HG02884 (cell line): ENCODE data around the gene HOXC9.

Experiments
- ATAC-seq: cut with Tn5 transposase; IDR thresholded peaks from one replicate; pipeline ENCODE4 v1.9.1; 2021; ENCODE audit warnings: mild to moderate bottlenecking, moderate library complexity; ENCODE audit not compliant: unreplicated experiment

Gene HOXC9

DNA sequence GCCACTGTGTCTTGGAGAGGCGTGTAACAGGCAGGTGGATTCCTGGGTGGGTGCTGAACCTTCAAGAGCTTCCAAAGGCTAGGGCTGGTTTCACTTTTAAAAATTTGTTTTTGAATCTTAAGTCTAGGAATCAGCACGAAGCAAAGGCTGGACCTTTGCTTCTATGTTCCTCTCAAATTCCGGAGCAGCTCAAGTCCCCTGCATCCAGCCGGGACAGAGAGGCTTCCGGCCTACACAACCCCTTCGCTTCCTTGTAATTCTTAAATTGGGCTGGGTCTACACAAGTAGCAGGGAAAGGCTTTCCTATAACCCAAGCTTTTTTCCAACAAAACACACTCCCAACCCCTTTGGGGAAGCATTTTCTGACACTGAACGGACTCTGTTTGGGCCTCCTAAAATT, 37.0 kb upstream of the HOXC9 start:
- ATAC-seq = no peak

GRCh38 chr12:53963434-53964314, 36.3 kb upstream of the HOXC9 start:
- no peak for ATAC-seq

GRCh38 chr12:53964315-53964713, 35.6 kb upstream of the HOXC9 start:
- ATAC-seq = no peak

DNA sequence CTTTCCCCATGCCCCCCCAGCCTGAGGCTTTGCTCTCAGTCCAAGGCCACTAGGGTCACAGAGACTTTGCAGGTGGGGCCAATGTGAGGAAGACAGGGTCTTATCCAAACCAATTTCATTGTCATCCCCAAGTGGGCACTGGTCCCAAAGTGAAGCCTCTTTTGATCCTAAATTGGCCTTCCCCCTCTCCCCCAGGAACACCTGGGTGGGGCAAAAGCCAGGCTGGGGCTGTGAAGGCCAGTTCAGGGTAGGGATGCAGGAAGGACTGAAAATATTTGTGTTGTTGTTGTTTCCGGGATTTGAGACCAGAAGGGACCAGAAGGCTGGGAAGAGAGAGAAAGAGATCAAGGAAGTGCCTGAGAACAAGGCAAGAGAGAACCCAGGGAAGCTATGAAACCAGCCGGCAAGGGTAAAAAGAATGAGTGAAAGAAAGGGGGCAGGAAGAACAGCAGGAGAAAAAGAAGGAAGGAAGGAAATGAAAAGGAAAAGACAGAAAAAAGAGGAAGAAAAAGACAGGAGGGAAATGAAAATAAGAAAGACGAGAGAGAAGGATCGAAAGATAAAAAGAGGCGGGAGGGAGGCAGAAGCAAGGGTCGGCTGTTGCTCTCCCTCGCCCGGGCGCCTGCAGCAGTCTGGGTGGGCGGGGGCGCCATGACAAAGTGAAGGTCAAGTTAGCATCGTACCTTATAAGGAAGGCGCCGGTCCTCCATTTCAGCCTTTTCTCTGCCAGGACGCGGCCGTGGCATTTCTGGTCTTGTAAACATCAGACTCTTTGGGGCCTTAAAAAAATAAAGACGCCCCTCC, 34.5 kb upstream of the HOXC9 start:
- ATAC-seq = no peak

DNA sequence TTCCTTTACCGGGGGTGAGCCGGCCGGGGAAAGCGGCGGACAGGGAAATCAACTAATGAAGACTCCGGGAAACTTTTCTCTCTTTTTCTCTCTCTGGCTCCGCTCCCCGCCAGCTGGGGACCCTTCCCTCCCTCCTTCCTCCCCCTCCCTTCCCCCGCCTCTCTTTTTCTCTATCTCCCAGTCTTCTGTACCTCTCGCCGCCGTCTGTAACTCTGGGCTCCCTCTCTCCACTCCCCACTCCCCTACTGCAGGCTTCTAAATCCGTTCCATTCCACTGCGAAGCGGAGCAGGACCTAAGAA, 33.9 kb upstream of the HOXC9 start:
- ATAC-seq = no peak

GRCh38 chr12:53966385-53967133, 33.4 kb upstream of the HOXC9 start:
- no peak for ATAC-seq

- no peak for ATAC-seq
These were observed 32.5 kb upstream of the HOXC9 start for GRCh38 chr12:53967421-53967925.

- ATAC-seq = no peak
These were observed 31.5 kb upstream of the HOXC9 start for GRCh38 chr12:53968214-53969127.

GRCh38 chr12:53969588-53970259, 30.2 kb upstream of the HOXC9 start:
- ATAC-seq = no peak

- ATAC-seq = no peak
These were observed 29.5 kb upstream of the HOXC9 start for GRCh38 chr12:53970451-53970850.

DNA sequence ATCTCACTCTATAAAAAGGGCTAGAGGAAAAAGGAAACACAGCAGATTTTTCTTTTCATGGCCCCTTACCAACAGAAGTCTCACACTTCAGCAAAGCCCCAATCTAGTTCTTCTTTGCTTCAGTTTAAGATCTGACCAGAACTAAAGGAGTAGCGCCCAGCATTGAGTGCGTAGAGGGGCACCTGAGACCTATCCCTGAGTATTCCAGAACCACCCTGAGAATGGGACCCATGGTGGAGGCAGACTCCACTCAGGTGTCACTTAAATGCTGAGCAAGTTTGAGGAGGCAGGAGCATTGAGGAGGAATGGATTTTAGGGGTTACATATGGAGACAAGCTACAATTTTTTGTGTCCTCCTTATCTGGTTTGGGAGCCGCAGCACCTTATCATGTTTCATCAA, 28.8 kb upstream of the HOXC9 start:
- no peak for ATAC-seq

DNA sequence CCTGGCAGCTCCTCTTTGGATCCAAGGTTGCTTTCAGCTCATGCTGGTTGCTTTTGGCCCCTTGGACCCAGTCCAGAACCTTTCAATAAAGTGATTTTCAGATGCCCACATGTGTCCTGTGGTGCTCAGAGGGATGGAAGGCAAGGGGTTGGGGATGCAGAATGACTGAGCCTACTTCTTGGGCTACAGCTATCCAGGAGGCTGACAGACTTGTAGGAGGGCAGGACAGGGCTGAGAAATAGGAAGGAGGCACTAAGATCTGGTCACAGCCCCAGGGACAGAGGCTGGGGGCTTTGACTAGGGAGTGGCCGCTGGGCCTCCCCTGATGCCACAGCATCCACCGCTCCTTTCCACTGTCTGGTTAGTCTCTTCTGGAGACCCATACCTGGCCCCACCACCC, 28.3 kb upstream of the HOXC9 start:
- no peak for ATAC-seq

DNA sequence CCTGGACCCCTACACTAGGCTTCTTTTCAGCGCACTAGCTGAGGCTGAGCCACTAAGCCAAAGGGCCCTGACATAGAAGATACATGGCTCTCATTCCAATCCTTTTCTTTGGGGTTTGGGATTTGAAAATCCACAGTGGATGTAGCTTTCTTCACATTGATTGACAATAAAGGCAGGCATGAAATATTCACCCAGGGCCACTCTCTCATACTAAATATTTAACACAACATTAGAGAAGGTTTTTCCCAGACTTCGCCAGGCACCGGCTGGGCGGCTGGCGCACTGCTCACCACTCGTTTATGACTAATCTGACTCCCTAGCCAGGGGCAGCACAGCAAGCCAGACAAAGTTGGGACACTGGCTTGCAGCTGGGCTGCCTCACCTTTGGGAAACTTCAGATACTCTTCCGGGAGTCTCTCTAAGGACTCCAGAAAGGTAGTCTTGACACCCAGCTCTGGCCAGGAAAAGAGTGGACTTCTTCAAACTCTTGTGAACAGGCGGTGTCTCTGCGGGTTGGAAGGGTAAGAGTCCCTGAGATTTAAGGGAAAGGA, 27.7 kb upstream of the HOXC9 start:
- no peak for ATAC-seq

GRCh38 chr12:53972722-53973235, 27.2 kb upstream of the HOXC9 start, which contains the start of gene HOXC11:
Gene HOXC11, plus strand, starts transcription at chr12:53973126. Its CDS starts 116 bp downstream, at chr12:53973242.
- ATAC-seq = no peak

GRCh38 chr12:53973236-53974042, 26.5 kb upstream of the HOXC9 start:
- no peak for ATAC-seq

DNA sequence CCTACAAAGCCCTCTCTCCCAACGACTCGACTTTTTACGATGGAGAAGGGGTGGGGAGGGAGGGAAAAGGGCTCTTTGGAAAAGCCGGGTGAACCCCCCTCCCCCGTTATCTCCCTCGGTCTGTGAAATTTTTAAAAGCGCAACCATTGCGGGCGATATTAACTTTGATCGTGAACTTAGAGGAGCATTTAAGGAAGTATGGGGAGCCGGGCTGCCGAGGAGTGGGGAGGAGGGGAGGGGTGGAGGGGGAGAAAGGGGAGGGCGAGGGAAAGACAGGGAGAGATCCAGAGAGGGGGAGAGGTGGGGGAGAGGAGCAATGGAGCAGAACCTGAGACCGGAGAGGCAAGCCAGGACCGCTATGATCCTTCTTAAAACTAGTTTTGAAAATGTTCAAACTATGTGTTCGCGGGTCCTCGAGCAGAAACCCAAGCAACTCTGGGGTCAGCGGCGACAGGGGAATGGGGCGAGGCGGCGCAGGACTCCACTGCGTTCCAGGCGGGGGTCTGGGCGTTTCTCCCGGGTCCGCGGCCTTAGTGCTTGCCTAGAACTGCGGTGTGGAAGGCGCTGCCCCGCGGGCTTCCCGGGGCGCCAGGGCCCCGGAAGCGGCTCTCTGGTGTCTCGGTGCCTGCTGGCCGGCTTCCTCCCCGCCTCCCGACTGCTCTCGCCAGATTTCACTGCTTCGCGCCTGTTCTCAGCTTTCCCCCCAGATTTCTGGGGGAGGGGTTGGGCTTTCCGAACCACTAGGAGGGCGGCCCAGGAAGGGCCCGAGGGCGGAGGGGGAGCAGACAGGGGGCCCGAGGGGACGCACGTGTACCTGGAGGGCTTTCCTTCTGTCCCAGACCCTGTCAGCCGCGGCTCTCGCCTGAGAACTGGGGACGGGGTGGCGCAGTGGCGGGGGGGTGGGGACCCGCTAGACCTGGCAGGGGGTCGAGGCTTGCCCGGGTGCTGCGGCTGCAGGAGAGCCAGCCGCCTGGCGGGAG, 25.6 kb upstream of the HOXC9 start, which contains the start of gene HOTAIR:
TSS of gene HOTAIR (minus strand) at position 871 of the 980 bp plus-strand sequence.
- no peak for ATAC-seq

DNA sequence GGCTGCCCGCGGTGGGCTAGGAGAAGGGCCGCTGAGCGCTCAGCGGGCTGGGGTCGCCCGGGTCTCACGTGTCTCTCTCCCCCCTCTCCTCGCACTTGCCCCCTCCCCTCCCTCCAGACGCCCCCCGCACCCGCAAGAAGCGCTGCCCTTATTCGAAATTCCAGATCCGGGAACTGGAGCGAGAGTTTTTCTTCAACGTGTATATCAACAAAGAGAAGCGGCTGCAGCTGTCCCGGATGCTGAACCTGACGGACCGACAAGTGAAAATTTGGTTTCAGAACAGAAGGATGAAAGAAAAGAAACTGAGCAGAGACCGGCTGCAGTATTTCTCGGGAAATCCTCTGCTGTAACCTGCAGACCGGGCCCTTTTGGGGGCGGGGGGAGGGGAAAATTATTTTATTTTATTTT, 24.9 kb upstream of the HOXC9 start:
- no peak for ATAC-seq
